GM19467 (cell line): ENCODE measurements around the gene BAIAP3.

Source experiments
- ATAC-seq: cut with Tn5 transposase; IDR thresholded peaks from one replicate; pipeline ENCODE4 v1.9.1; 2021; ENCODE audit warnings: mild to moderate bottlenecking, moderate library complexity; ENCODE audit not compliant: unreplicated experiment

The BAIAP3 gene

DNA sequence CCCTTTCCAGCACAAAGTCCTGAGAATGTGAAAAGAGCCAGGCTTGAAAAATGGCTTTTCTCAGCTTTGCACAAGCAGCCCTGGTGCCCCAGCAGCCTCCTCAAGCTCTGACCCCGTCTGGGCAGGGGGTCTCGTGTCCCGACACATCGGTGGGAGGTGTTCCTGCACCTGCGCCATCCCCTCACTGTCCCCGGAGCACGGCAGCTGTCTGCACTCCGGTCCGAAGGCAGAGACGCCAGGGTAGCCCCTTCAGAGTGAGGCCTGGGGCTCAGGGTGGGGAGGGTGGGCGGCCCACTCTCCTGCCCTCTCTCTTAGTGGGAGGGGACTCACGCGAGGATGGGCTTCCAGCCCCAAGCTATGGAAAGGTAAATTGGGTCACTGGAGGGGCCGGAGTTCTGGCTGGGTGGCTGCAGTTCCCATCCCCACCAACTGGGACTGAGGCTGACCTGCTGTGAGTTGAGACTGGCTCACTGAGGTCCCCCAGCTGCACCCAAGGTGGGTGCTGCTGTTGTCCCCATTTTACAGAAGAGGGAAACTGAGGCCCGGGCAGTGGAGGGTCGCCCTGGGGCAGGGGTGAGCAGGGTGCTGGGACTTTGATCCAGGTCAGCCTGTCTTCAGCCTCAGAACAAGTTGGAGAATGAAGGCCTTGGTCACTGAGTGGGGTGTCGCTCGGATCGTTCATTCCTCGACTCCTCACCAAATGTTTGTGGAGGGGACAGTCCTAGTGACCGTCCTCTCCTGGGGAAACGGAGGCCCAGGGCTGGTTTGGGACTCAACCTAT, 2.3 kb upstream of the BAIAP3 start:
- no peak for ATAC-seq

DNA sequence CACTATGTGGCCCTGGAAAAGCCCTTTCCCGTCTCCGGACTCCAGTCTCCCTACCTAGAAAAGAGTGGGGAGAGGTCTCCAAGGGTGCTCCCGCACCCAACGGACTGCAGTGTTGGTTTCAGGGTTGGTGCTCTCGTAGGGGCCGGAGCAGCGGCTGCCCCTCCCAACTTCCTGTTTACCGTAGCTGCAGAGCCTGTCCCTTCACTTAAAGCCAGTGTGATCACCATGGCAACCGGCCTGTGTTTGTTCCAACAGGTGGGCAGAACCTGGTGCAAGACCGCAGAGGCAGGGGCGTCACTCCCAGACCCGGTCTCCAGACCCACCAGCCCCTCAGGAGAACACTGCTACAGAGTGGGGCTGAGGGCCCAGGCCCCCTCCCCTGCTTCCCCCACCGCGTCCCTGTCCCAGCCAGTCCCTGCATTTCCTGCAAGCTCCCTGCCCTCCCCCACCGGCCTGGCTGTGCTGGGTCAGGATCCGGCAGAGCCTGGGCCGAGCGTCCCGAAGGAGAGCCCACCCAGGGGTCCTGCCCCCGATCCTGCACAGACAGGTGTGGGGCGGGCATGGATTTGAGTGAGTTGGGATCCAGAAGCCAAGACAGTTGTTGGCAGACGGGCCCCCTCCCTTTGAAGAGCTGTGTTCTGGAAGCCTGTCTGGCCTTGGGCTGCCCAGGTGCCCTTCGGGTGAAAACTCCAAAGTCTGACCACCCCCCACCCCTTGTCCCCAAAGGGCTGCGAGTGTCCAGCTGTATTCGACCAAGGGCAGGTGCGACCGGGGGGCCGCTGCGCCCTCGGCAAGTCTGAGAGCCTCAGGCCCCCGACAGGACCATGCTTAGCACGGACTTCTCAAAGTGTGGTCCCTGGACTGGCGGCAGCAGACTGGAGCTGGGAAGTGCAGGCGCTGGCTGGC, 1.5 kb upstream of the BAIAP3 start:
- ATAC-seq = no peak

DNA sequence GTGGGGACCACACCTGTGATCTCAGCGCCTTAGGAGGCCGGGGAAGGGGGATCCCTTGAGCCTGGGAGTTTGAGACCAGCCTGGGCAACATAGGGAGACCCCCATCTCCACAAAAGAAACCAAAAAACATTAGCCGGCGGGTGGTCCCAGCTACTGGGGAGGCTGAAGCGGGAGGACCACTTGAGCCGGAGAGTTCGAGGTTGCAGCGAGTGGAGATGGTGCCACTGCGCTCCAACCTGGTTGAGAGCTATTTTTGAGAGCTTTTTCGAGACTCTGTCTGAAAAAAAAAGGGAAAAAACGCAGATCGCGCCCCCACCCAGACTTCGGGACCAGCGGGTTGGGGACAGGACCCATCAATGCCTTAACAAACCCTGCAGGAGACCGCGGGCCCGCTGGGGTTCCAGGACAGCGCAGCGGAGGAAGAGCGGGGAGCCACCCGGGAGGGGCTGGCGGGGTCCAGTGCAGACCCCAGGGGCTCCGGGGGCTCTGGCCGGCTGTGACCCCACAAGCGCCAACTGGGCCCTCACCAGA, 762 bp upstream of the BAIAP3 start:
- ATAC-seq = no peak

DNA sequence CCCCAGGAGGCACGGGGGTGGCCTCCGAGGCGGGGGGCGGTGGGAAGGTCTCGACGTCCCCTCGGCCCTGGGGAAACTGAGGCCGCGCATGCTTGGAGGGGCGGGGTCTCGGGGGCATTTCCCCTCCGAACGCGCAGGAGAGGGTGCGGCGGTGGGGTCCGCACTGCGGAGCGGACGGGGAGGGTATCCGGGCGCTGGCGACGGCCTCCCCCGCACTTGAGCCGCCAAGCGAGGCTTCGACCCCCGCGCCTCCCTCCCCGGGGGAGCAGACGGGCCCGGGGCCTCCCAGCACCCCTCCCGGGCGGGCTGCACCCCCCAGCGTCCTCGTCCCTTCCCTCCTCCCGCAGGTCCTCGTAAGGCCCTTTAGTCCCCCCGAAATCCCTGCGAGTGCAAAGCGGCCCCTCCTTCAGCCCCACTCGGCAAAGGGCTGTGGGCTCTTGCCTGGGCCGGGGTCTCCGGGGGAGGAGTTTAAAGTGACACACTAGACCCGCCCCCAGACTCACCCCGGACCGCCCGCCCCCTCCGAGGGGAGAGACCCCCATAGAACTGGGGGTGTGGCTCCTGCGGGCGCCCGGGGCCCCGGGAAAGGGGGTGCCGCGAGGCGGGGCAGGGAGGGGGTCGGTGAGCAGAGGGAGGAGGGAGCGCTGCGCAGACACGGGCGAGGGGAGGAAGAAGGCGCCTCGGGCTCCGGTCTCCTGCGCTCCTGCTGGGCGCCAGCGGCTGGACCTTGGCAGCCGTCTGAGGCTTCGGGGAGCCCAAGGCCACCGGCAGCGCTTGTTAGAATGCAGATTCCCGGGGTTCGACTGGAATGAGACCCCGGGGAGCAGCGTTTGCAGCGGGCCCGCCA, 632 bp downstream of the BAIAP3 start:
- ATAC-seq = no peak

DNA sequence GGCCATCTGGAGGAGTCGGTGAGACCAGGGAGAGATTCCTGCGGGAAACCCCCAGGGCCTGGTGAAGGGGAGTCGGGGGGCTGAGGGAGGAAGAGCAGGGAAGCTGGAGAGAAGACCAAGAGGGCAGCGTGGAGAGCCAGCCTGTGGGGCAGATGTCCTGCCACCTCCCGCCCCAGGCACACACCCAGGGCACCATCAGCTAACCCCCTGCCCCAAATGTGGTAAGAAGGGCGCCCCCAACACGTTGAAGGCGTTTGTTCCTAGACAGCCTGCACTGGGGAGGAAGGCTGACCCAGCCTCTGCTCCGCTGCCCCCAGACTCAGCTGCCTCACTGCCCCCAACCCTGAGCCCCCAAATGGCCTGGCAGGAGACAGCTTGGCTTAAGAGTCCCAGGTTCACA, 1.3 kb downstream of the BAIAP3 start:
- no peak for ATAC-seq

DNA sequence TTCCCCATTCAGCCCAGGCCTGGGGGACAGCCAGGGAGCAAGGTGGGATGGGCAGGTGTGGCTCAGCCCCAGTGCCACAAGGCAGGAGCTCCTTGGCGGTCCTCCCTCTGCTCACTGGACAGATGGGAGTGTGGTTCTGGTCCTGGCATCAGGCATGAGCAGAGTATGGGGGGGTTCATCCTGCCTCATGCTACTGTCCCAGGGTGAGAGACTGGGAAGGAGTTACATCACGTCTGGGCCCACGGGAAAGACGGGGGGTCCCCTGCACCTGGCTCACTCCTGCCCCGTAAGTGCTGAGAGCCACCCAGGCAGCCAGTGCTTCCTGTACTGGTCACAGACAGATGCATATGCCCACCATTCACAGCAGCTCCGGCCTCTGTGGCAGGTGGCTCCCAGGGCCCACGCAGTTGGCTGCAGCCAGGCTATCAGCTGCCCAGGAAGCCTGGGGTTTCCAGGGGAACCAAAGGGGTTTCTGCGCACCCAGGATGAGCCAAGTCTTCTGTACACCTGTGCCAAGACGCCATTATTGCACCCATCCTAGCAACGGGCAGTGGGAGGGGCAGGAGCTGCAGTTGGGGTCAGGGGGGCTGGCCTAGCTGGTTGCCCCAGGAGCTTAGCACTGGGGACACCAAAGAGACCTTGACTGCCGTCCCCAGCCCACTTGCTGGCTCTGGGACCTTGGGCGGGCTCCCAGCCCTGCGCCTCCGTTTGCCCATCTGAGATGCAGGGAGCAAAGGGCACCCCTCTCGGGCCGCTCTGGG, 1.9 kb downstream of the BAIAP3 start:
- ATAC-seq = no peak

DNA sequence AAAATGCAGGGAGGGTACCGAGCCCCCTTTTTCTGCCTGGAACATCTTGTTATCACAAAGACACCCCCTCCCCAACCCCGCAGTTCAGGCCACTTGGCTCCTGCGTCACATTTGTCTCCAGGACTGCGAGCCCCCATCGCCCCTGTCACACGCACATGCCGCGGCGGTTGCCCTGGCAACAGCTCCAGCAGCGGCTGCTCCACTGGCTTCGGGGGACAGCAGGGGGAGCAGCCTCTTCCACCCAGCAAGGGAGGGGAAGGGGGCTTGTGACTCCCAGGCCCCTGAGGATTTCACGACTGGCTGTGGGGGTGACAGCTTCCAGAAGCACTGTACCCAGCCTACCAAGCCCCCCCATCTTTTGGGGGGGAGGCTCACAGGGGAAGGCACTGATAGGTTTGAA, 2.6 kb downstream of the BAIAP3 start:
- no peak for ATAC-seq

DNA sequence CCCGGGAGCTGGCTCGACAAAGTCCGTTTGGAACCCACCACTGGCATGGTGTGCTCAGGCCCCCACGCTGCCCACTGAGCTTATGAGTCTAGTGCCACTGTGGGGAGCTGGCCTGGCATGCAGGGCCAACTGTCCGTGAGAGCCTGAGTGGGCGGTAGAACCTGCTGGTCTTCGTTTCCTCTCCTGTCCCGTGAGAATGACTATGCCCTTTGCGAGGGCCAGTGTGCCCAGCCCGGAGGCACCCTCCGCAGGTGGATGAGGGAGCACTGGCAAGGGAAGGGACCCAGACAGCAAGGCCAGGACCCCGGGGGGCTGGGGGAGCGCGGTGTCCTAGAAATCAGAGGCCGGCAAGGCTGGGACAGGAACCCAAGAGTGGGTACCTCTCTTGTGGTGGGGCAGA, 3.2 kb downstream of the BAIAP3 start:
- no peak for ATAC-seq

DNA sequence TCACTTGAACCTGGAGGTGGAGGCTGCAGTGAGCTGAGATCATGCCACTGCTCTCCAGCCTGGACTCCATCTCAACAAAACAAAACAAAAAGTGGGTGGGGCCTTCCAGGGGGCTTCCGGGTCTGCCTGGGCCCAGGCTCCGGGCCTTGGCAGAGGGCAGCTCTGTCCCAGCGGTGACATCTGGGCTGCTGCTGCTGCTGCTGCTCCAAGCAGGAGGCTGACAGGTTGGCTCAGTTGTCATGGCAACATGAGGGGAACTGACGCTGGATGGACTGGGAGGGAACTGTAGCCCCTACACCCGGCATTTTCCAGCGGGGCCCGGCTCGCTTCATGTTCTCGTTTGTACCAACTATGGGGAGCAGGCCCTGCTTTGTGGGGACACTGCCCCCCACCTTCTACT, 4.0 kb downstream of the BAIAP3 start:
- ATAC-seq = no peak

DNA sequence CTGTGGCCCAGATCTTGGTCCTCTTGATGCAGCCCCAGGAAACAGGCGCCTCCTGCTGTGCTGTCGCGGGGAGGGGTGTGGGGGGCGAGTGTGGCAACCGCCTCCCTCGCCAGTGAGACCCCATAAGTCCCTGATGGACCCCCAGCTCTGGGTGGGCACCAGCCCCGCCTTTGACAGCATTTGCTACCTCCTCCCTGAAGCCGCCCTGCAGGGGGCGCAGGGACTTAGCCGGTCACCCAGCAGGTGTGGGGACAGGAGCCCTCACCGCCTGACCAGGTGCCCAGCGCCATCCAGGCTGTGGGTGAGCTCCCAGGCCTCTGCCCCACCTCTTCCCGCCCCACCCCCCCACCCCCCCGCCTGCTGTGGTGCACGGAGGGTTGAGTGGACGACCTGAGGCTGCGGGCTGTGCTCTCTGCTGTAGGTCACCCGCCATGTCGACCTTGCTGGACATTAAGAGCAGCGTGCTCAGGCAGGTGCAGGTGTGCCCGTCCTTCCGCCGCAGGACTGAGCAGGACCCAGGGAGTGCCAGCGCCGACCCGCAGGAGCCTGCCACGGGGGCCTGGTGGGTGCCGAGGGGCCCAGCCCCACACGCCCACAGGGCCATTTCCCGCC, 4.8 kb downstream of the BAIAP3 start:
- no peak for ATAC-seq

DNA sequence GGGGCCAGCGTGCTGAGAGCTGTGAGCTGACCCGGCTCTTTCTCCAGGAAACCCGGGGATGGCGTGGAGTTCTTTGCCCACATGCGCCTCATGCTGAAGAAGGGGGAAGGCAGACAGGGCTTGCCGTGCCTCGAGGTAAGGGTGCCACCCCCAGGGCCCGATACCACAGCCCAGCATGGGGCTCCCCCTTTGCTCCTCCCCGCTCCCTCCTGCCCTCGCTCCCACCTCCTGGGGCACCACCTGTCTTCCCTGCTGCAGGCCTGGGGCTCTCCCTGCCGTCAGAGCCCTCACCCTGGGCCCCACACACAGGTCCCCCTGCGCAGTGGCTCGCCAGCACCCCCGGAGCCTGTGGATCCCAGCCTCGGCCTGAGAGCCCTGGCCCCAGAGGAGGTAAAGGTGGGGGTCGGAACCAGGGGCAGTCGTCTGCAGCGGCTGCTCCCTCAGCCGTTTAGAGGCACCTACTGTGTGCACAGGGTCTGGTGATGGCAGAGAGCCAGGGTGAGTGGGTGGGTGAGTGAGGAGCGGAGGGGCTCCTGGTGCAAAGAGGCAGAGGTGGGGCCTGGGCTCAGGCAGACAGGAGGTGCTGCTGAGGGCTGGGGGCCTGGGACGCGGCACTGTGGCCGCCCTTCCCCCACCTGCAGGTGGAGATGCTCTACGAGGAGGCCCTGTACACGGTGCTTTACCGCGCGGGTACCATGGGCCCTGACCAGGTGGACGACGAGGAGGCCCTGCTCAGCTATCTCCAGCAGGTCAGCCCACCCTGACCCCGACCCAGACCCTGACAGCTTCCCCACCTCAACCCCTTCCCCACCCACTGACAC, 5.6 kb downstream of the BAIAP3 start:
- no peak for ATAC-seq

DNA sequence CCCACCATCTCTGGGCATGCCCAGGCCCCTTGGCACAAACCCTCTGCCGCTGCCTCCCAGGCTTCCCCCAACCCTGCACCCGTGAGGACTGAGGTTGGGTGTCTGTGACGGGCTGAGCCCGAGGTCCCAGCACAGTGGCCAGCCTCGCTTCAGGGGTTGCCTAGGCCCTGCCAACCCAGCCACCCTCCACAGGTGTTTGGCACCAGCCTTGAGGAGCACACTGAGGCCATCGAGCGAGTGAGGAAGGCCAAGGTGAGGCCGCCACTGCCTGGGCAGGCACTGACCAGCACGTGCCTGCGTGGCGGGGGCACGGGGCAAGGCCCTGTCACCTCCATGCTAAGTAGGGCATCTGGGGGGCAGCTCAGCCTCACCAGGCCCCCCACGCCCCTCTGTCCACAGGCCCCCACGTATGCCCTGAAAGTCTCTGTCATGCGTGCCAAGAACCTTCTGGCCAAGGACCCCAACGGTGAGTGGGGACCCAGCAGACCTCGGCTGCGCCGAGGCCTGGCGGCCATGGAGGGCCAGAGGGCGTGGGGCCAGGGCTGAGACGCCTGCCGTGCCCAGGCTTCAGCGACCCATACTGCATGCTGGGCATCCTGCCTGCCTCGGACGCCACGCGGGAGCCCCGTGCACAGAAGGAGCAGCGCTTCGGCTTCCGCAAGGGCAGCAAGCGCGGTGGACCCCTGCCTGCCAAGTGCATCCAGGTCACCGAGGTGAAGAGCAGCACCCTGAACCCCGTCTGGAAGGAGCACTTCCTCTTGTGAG, 7.5 kb downstream of the BAIAP3 start:
- no peak for ATAC-seq

DNA sequence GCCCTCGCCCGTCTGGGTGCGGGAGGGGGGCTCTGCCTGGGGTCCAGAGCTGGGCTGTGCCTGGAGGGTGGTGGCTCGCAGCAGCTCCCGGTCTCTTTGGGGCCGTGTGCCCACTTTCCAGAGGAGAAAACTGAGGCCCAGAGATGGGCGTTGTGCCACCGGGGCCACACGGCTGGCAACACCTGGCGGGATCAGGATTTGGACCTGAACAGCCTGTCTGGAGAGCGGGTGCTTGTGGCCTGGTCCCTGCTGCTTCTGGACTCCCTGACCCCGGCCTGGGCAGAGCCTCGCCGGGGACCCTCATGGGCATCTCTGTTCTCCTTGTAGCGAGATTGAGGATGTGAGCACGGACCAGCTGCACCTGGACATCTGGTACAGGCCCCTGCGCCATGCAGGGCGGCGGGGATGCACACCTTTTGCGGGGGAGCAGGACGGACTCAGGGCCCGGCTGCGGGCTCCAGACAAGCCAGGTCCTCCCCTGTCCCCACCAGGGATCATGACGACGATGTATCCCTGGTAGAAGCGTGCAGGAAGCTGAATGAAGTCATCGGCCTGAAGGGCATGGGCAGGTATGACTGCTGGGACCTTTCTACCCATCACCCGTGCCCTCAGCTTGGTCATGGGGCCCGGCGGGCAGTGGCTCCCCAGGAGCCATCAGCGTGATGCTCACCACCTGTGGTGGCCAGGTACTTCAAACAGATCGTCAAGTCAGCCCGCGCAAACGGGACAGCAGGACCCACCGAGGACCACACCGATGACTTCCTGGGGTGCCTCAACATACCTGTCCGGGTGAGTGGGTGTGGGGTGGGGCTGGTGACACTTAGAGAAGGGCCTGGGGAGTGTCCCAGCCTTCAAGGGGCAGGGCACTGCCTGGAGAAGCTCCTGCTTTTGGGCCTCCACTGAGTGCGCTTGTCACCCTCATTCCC, 8.3 kb downstream of the BAIAP3 start:
- no peak for ATAC-seq

DNA sequence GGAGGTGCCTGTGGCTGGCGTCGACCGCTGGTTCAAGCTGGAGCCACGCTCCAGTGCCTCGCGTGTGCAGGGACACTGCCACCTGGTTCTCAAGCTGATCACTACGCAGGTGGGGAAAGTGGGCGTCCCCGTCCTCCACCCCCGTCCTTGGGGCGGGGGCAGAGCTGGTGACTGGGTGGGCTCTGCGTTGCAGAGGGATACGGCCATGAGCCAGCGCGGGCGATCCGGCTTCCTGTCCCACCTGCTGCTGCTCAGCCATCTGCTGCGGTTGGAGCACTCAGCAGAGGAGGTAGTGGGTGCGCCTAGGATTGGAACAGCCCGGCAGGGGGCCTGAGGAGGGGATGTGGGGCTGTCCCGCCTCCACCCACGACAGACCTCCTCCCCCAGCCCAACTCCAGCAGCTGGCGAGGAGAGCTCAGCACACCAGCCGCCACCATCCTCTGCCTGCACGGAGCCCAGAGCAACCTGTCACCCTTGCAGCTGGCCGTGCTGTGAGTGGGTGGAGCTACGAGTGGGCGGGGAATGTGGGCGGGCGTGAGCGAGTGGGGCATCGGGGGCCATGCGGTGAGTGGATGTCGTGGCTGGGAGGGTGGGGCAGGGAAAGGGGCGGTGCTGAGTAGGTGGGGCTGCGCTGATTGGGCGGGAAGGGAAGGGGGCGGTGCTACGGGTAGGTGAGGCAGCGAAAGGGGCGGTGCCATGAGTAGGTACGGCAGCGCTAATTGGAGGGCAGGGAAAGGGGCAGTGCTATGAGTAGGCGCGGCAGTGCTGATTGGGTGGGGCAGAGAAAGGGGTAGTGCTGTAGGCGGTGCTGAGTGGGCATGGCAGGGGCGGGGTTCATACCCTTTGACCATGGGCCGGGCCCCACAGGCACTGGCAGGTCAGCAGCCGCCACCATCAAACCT, 9.3 kb downstream of the BAIAP3 start:
- ATAC-seq = peak; percentile 80

DNA sequence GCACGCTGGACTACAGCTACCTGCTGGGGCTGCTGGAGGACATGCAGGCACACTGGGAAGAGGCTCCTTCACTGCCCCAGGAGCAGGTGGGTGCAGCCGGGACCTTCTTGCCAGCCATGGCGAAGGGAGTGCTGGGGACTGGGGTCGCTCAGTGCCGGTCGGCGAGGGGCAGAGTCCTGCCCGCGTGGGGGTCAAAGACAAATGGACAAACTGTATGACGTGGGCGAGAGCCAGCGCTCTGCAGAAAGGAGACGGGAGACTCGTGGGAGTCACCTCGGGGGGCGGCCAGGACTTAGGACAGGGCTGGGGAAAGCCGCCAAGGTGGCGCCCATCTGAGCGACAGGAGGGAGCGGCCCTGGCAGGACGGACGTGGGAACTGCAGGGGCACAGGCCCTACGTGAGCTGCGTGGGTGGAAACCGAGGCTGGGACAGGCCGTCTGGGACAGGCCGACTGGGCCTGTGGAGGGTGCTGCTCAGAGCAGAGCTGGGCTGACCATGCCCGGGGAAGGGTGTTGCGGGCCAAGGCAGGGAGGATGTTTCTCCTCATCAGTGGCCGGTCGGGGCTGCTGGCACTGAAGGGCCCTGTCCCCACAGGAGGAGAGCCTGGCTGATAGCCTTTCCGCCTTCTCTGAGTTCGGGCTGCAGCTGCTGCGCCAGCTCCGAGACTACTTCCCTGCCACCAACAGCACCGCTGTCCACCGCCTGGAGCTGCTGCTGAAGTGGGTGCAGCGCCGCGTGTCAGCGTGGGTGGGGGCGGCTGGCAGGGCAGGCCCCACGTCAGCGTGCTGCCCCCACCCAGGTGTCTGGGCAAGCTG, 10.2 kb downstream of the BAIAP3 start:
- ATAC-seq = no peak
